GM10248 (cell line): ENCODE data around the gene MUC5AC.

Experiments
- CTCF ChIA-PET: fragments of 300-600 bp; sonication (Branson Sonifier 250); formaldehyde crosslinking; extraction: SDS; loops from one replicate; lab custom pipeline; 2021; ENCODE audit warnings: antibody characterized with exemption; lab: Yijun Ruan, JAX
- POLR2A ChIA-PET: fragments of 350-650 bp; sonication (Branson Sonifier 250); formaldehyde crosslinking; extraction: SDS; loops from one replicate; lab custom pipeline; 2020; ENCODE audit warnings: antibody characterized with exemption; lab: Yijun Ruan, JAX
- DNase-seq: peaks from one replicate; pipeline ENCODE4 v3.0.0; 2012; ENCODE audit errors: extremely low spot score
- CTCF ChIP-seq: IDR thresholded peaks from 2 replicates; pipeline ENCODE4 v1.5.1; 2012; ENCODE audit warnings: mild to moderate bottlenecking, low read depth; ENCODE audit errors: extremely low read depth, missing control alignments, control extremely low read depth

MUC5AC gene

GRCh38 chr11:1174441-1175370, 17.0 kb downstream of the MUC5AC start:
- TF ChIP-seq CTCF = no peak
- POLR2A ChIA-PET = no interaction called here
- no peak for DNase-seq
- CTCF ChIA-PET = no interaction called here

- TF ChIP-seq CTCF = no peak
- ChIA-PET POLR2A (no interaction called here), CTCF (no interaction called here)
- DNase-seq = no peak
Measured at GRCh38 chr11:1175461-1176223, 17.9 kb downstream of the MUC5AC start.

- no peak for DNase-seq
- ChIA-PET POLR2A (no interaction called here), CTCF (no interaction called here)
- no peak for TF ChIP-seq CTCF
Measured at GRCh38 chr11:1176224-1177019, 18.7 kb downstream of the MUC5AC start.

GRCh38 chr11:1177020-1177770, 19.4 kb downstream of the MUC5AC start:
- ChIA-PET POLR2A (no interaction called here), CTCF (no interaction called here)
- no peak for DNase-seq
- TF ChIP-seq CTCF = no peak

- TF ChIP-seq CTCF = no peak
- ChIA-PET CTCF (no interaction called here), POLR2A (no interaction called here)
- DNase-seq = no peak
Measured at GRCh38 chr11:1177771-1178090, 20.0 kb downstream of the MUC5AC start.
